CD4-positive, alpha-beta T cell (primary cell): ENCODE results near the gene OR2A25. TPM values are rescaled to one million over a fixed set of nuclear protein-coding genes. Genes with fewer than 3 reads are reported as not detected.

ENCODE experiments used
- ATAC-seq: fragments of 200-7000 bp; cut with Tn5 transposase; one replicate; pipeline ENCODE4 v1.10.0; 2022; ENCODE audit warnings: mild to moderate bottlenecking; ENCODE audit not compliant: poor library complexity
- CTCF ChIA-PET: fragments of 350-600 bp; sonication (Branson Sonifier 250); formaldehyde crosslinking; loops from one replicate; lab custom pipeline; 2021; ENCODE audit warnings: antibody characterized with exemption, inconsistent platforms; lab: Charles Lee
- POLR2A ChIA-PET: fragments of 350-600 bp; sonication (Branson Sonifier 250); formaldehyde crosslinking; loops from one replicate; lab custom pipeline; 2021; ENCODE audit warnings: antibody characterized with exemption, inconsistent platforms; lab: Charles Lee
- DNase-seq, 14 experiments: peaks; one replicate each; pipeline ENCODE4 v3.0.0-alpha.2; 2013 to 2020; ENCODE audit warnings: mixed read lengths in 2 of 14
- H3K27ac ChIP-seq, 2 donors: one replicate each; pipeline versions ENCODE4 v1.5.1 to v1.7.0; 2013; ENCODE audit warnings: low read length in 2 of 2, low read depth in 1 of 2, mild to moderate bottlenecking in 1 of 2
- H3K27me3 ChIP-seq, 2 experiments: 1 replicate in 1 of 2; 2 replicates in 1 of 2; pipeline versions ENCODE4 v1.6.1 to v1.7.0; 2013; ENCODE audit warnings: low read length in 2 of 2, control low read depth in 1 of 2, mild to moderate bottlenecking in 1 of 2, moderate library complexity in 1 of 2; ENCODE audit not compliant: insufficient read depth in 2 of 2, control insufficient read depth in 1 of 2
- H3K36me3 ChIP-seq: one replicate; pipeline ENCODE4 v1.6.1; 2013; ENCODE audit warnings: low read length, control low read depth; ENCODE audit not compliant: insufficient read depth
- H3K4me1 ChIP-seq: one replicate; pipeline ENCODE4 v1.6.1; 2013; ENCODE audit warnings: low read length, control low read depth; ENCODE audit not compliant: insufficient read depth
- H3K4me3 ChIP-seq: one replicate; pipeline ENCODE4 v1.5.1; 2013; ENCODE audit warnings: mild to moderate bottlenecking, low read length, moderate library complexity
- H3K9me3 ChIP-seq, 2 experiments: 1 replicate in 1 of 2; 2 replicates in 1 of 2; pipeline versions ENCODE4 v1.6.1 to v1.7.0; 2013; ENCODE audit warnings: low read length in 2 of 2, mild to moderate bottlenecking in 2 of 2, control low read depth in 1 of 2, moderate library complexity in 1 of 2; ENCODE audit not compliant: control insufficient read depth in 1 of 2, insufficient read depth in 1 of 2
- H3K27ac Mint-ChIP-seq: one replicate; pipeline ENCODE4 v1.8.0; 2020; ENCODE audit warnings: mixed read lengths
- H3K27me3 Mint-ChIP-seq: one replicate; pipeline ENCODE4 v1.8.0; 2021; ENCODE audit warnings: mixed read lengths
- H3K36me3 Mint-ChIP-seq: one replicate; pipeline ENCODE4 v1.8.0; 2021; ENCODE audit warnings: low read depth, mixed read lengths
- H3K4me1 Mint-ChIP-seq: one replicate; pipeline ENCODE4 v1.8.0; 2021; ENCODE audit warnings: low read depth, mixed read lengths
- H3K4me3 Mint-ChIP-seq: one replicate; pipeline ENCODE4 v1.8.0; 2020; ENCODE audit warnings: mild to moderate bottlenecking, mixed read lengths
- H3K9me3 Mint-ChIP-seq: one replicate; pipeline ENCODE4 v1.8.0; 2020; ENCODE audit warnings: mixed read lengths
- intact Hi-C, 2 experiments: fragments of 100-400 bp; cut with DNase I in 1 of 2; cut with micrococcal nuclease in 1 of 2; formaldehyde crosslinking; loops; one replicate each; pipeline versions ENCODE4 v1.15.1 to v1.9.0; 2023 to 2025; cut with DNase I, micrococcal nuclease
- total RNA-seq, 174 experiments: library from RNA in 2 of 174; stranded (reverse) in 2 of 174; gene quantifications; one replicate each; pipeline ENCODE4 v1.2.3 and lab custom pipeline; 2021 to 2026
- TF ChIP-seq, protein P1 (sequence below): fragments of 200-600 bp; IDR thresholded peaks from one replicate; pipeline ENCODE4 v1.8.0; 2022; ENCODE audit warnings: antibody characterized with exemption, mild to moderate bottlenecking

OR2A25 gene
- total RNA-seq, 2 experiments from 2014 or later: not detected

DNA sequence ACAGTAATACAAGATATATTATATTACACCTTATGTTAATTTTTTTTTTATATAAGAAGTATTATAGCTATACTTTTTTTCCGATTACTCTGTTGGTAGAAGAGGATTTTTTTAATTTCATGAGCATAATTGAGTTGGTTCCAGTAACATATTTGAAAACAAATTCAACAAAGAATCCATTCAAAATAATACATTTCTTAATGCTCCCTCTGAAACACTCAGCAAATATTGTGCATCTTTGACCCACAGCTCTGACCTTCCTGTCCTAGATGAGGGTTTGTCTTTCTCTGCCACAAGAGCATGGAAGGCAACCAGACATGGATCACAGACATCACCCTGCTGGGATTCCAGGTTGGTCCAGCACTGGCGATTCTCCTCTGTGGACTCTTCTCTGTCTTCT, 39.7 kb downstream of the OR2A25 start, which contains the start of gene OR2A2:
Gene OR2A2, plus strand, starts transcription at position 301 of the 400 bp plus-strand sequence. Its CDS starts 0 bp downstream, at position 301.
- ChIA-PET POLR2A (no interaction called here), CTCF (no interaction called here)
- Mint-ChIP-seq H3K36me3 (no peaks in the 10 kb centered on the region), H3K27ac (no peak within 1 kb of the TSS), H3K4me1 (no peaks in the 10 kb centered on the region), H3K27me3 (peaks cover 29% of the 10 kb centered on the region), H3K4me3 (no peak within 1 kb of the TSS), H3K9me3 (no peaks in the 10 kb centered on the region)
- intact Hi-C loops: no loop called here
- H3K27me3 ChIP-seq: peaks cover 0 to 3% of the 10 kb centered on the region in 2 experiments
- DNase-seq (no peak), ATAC-seq (no peak)
- no peaks in the 10 kb centered on the region for H3K9me3 ChIP-seq
- TF ChIP-seq, protein P1, sequence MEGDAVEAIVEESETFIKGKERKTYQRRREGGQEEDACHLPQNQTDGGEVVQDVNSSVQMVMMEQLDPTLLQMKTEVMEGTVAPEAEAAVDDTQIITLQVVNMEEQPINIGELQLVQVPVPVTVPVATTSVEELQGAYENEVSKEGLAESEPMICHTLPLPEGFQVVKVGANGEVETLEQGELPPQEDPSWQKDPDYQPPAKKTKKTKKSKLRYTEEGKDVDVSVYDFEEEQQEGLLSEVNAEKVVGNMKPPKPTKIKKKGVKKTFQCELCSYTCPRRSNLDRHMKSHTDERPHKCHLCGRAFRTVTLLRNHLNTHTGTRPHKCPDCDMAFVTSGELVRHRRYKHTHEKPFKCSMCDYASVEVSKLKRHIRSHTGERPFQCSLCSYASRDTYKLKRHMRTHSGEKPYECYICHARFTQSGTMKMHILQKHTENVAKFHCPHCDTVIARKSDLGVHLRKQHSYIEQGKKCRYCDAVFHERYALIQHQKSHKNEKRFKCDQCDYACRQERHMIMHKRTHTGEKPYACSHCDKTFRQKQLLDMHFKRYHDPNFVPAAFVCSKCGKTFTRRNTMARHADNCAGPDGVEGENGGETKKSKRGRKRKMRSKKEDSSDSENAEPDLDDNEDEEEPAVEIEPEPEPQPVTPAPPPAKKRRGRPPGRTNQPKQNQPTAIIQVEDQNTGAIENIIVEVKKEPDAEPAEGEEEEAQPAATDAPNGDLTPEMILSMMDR: no peak
- H3K4me1 ChIP-seq: no peaks in the 10 kb centered on the region
- H3K36me3 ChIP-seq: no peaks in the 10 kb centered on the region
- H3K4me3 ChIP-seq: no peak within 1 kb of the TSS
- H3K27ac ChIP-seq: no peak within 1 kb of the TSS

DNA sequence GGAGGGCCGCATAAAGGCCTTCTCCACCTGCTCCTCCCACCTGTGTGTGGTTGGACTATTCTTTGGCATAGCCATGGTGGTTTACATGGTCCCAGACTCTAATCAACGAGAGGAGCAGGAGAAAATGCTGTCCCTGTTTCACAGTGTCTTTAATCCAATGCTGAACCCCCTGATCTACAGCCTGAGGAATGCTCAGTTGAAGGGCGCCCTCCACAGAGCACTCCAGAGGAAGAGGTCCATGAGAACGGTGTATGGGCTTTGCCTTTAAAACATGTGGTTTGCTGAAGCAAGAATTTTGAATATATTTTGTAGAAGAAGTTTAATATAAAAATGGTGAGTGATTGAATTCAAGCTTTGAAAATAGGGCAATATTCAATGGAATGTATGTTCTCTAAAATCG, 40.7 kb downstream of the OR2A25 start:
- Histone ChIP-seq H3K27ac (no peak overlapping the region), H3K36me3 (no peaks in the 10 kb centered on the region), H3K9me3 (no peaks in the 10 kb centered on the region), H3K4me1 (no peaks in the 10 kb centered on the region), H3K27me3 (peaks cover 0 to 3% of the 10 kb centered on the region in 2 experiments), H3K4me3 (no peak overlapping the region)
- CTCF ChIA-PET: interaction anchor here (1.1 kb wide), 1 partner anchor 25 kb away, joined by 3 read pairs; no protein-coding TSS in a partner anchor
- H3K36me3 Mint-ChIP-seq: no peaks in the 10 kb centered on the region
- ATAC-seq (no peak), DNase-seq (no peak)
- H3K4me3 Mint-ChIP-seq: no peak overlapping the region
- no peak overlapping the region for H3K27ac Mint-ChIP-seq
- intact Hi-C loops: no loop called here
- POLR2A ChIA-PET: no interaction called here
- TF ChIP-seq, protein P1: no peak
- no peaks in the 10 kb centered on the region for H3K4me1 Mint-ChIP-seq
- peaks cover 29% of the 10 kb centered on the region for H3K27me3 Mint-ChIP-seq
- H3K9me3 Mint-ChIP-seq: no peaks in the 10 kb centered on the region

- TF ChIP-seq, protein P1: no peak
- H3K4me3 ChIP-seq: no peak overlapping the region
- Mint-ChIP-seq H3K36me3 (no peaks in the 10 kb centered on the region), H3K4me3 (no peak overlapping the region), H3K4me1 (no peaks in the 10 kb centered on the region), H3K9me3 (no peaks in the 10 kb centered on the region), H3K27ac (no peak overlapping the region), H3K27me3 (peaks cover 31% of the 10 kb centered on the region)
- CTCF ChIA-PET: no interaction called here
- ATAC-seq: no peak
- H3K4me1 ChIP-seq: no peaks in the 10 kb centered on the region
- peaks cover 0 to 3% of the 10 kb centered on the region in 2 experiments for H3K27me3 ChIP-seq
- H3K9me3 ChIP-seq: no peaks in the 10 kb centered on the region
- intact Hi-C loops: no loop called here
- no peaks in the 10 kb centered on the region for H3K36me3 ChIP-seq
- no peak for DNase-seq
- POLR2A ChIA-PET: interaction anchor here (1.3 kb wide), 1 partner anchor 211 kb away, joined by 3 read pairs; the partner anchor contains the start of gene TCAF1
- no peak overlapping the region for H3K27ac ChIP-seq
Observed at GRCh38 chr7:144113651-144114050, 44.0 kb downstream of the OR2A25 start.
